Spinal cord (tissue), 10 donors: ENCODE data around the gene NAA38. TPM values are rescaled to one million over a fixed set of nuclear protein-coding genes. Genes with fewer than 3 reads are reported as not detected.

Experiments used
- DNase-seq, 6 donors: peaks; one replicate each; pipeline versions ENCODE4 v3.0.0 to v3.0.0-alpha.2; 2013 to 2015; ENCODE audit warnings: low spot score in 6 of 6, low read depth in 4 of 6
- H3K27ac ChIP-seq: one replicate; pipeline ENCODE4 v1.5.1; 2013; ENCODE audit warnings: low read depth, low read length, control low read depth
- H3K27me3 ChIP-seq: one replicate; pipeline ENCODE4 v1.6.1; 2013; ENCODE audit warnings: low read length; ENCODE audit not compliant: control insufficient read depth, insufficient read depth
- H3K36me3 ChIP-seq: one replicate; pipeline ENCODE4 v1.6.1; 2013; ENCODE audit warnings: low read length; ENCODE audit not compliant: control insufficient read depth, insufficient read depth
- H3K4me1 ChIP-seq: one replicate; pipeline ENCODE4 v1.6.1; 2013; ENCODE audit warnings: low read length; ENCODE audit not compliant: control insufficient read depth, insufficient read depth
- H3K4me3 ChIP-seq: one replicate; pipeline ENCODE4 v1.5.1; 2013; ENCODE audit warnings: low read depth, low read length, control low read depth
- H3K9me3 ChIP-seq: one replicate; pipeline ENCODE4 v1.6.1; 2013; ENCODE audit warnings: low read length; ENCODE audit not compliant: control insufficient read depth, insufficient read depth
- WGBS: methylation state at CpG from one replicate; pipeline ENCODE4 v1.1.5; 2013; ENCODE audit warnings: missing lambda C conversion rate; ENCODE audit not compliant: insufficient coverage; 5-methylcytosine and 5-hydroxymethylcytosine counted together
- polyA plus RNA-seq, 2 donors: library from polyadenylated mRNA; unstranded; fragments of 120-200 nt; gene quantifications; one replicate each; pipeline ENCODE4 v1.2.1, GENCODE V29; 2013; ENCODE audit not compliant: insufficient read length in 2 of 2
- total RNA-seq, 2 donors: library from RNA; depleted of rRNA in 1 of 2; stranded (reverse); fragments of 120-200 nt in 1 of 2; fragments of >200 nt in 1 of 2; gene quantifications; one replicate each; pipeline versions ENCODE4 v1.2.3 to v1.2.4, GENCODE V29; 2013 to 2014
- donor health status: healthy.

The NAA38 gene
- total and polyA plus RNA-seq, 4 donors = 46.4 to 167 (median 104) TPM

GRCh38 chr17:7849130-7849750 lies 8.1 kb downstream of the NAA38 start:
- no peaks in the 10 kb centered on the region for H3K9me3 ChIP-seq
- no peak overlapping the region for H3K4me3 ChIP-seq
- H3K27ac ChIP-seq = no peak overlapping the region
- H3K27me3 ChIP-seq = no peaks in the 10 kb centered on the region
- peaks cover 95% of the 10 kb centered on the region for H3K36me3 ChIP-seq
- DNase-seq = no peak
- peaks cover 33% of the 10 kb centered on the region for H3K4me1 ChIP-seq
- WGBS = 86% methylated on average over 28 of the region's 35 CpGs

GRCh38 chr17:7848739-7849129 lies 8.6 kb downstream of the NAA38 start:
- Histone ChIP-seq H3K27ac (no peak overlapping the region), H3K9me3 (no peaks in the 10 kb centered on the region), H3K4me3 (no peak overlapping the region), H3K27me3 (no peaks in the 10 kb centered on the region), H3K36me3 (peaks cover 90% of the 10 kb centered on the region), H3K4me1 (peaks cover 38% of the 10 kb centered on the region)
- WGBS = 86% methylated on average over 11 of the region's 21 CpGs
- no peak for DNase-seq

DNA sequence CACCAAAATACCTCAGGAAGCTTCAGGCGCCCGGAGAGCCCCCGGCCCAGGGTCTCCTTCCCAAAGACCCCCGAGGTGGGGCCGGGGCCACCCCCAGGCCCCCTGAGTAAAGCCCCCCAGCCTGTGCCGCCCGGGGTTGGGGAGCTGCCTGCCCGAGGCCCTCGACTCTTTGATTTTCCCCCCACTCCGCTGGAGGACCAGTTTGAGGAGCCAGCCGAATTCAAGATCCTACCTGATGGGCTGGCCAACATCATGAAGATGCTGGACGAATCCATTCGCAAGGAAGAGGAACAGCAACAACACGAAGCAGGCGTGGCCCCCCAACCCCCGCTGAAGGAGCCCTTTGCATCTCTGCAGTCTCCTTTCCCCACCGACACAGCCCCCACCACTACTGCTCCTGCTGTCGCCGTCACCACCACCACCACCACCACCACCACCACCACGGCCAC lies 9.2 kb downstream of the NAA38 start:
- peaks cover 89% of the 10 kb centered on the region for H3K36me3 ChIP-seq
- WGBS = 84% methylated on average over 13 of the region's 20 CpGs

GRCh38 chr17:7846765-7847661 lies 10.3 kb downstream of the NAA38 start:
- H3K27ac ChIP-seq = no peak overlapping the region
- no peak for DNase-seq

More for the DNA sequence above, 9.2 kb downstream of the NAA38 start:
- Histone ChIP-seq H3K4me1 (peaks cover 40% of the 10 kb centered on the region), H3K4me3 (no peak overlapping the region), H3K27ac (no peak overlapping the region), H3K9me3 (no peaks in the 10 kb centered on the region), H3K27me3 (no peaks in the 10 kb centered on the region)
- DNase-seq = no peak

GRCh38 chr17:7846063-7846735 lies 11.2 kb downstream of the NAA38 start:
- Histone ChIP-seq H3K27me3 (no peaks in the 10 kb centered on the region), H3K36me3 (peaks cover 69% of the 10 kb centered on the region), H3K4me1 (peaks cover 41% of the 10 kb centered on the region), H3K27ac (no peak overlapping the region), H3K4me3 (no peak overlapping the region), H3K9me3 (no peaks in the 10 kb centered on the region)
- no peak for DNase-seq
- WGBS = 92% methylated on average over 17 of the region's 22 CpGs

More at GRCh38 chr17:7846765-7847661, 10.3 kb downstream of the NAA38 start:
- Histone ChIP-seq H3K27me3 (no peaks in the 10 kb centered on the region), H3K4me3 (no peak overlapping the region), H3K9me3 (no peaks in the 10 kb centered on the region), H3K36me3 (peaks cover 77% of the 10 kb centered on the region), H3K4me1 (peaks cover 46% of the 10 kb centered on the region)
- WGBS = 90% methylated on average over 19 of the region's 34 CpGs

DNA sequence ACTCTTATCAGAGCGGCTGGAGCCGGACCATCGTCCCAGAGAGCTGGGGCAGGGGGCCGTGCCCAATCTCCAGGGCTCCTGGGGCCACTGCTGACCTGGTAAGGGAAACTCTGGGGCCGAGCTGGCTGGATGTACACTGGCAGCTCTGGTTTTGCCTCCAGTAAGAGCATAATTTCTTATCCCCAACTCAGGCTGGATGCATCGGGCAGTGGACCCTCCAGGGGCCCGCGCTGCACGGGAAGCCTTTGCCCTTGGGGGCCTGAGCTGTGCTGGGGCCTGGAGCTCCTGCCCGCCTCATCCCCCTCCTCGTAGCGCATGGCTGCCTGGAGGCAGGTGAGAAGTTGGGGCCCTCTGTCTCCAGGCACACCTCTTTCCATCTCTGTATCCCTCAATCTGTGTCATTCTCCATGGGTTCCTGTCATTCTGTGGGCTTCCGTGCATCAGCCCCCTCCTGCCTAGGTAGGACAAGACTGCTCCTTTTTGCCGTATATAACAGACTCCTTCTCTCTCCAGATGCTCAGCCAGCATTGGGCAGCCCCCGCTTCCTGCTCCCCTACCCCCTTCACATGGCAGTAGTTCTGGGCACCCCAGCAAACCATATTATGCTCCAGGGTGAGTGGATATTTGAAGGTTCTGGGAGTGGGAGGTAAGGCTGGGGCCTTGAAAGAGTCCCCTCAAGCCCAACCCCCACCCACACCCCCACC lies 11.8 kb downstream of the NAA38 start:
- 75% methylated on average over 10 of the region's 15 CpGs for WGBS
- H3K27ac ChIP-seq = peak overlapping the region; percentile 98
- H3K4me1 ChIP-seq = peaks cover 44% of the 10 kb centered on the region
- H3K9me3 ChIP-seq = no peaks in the 10 kb centered on the region
- H3K36me3 ChIP-seq = peaks cover 62% of the 10 kb centered on the region
- H3K27me3 ChIP-seq = no peaks in the 10 kb centered on the region
- DNase-seq = no peak
- H3K4me3 ChIP-seq = peak overlapping the region; percentile 92

DNA sequence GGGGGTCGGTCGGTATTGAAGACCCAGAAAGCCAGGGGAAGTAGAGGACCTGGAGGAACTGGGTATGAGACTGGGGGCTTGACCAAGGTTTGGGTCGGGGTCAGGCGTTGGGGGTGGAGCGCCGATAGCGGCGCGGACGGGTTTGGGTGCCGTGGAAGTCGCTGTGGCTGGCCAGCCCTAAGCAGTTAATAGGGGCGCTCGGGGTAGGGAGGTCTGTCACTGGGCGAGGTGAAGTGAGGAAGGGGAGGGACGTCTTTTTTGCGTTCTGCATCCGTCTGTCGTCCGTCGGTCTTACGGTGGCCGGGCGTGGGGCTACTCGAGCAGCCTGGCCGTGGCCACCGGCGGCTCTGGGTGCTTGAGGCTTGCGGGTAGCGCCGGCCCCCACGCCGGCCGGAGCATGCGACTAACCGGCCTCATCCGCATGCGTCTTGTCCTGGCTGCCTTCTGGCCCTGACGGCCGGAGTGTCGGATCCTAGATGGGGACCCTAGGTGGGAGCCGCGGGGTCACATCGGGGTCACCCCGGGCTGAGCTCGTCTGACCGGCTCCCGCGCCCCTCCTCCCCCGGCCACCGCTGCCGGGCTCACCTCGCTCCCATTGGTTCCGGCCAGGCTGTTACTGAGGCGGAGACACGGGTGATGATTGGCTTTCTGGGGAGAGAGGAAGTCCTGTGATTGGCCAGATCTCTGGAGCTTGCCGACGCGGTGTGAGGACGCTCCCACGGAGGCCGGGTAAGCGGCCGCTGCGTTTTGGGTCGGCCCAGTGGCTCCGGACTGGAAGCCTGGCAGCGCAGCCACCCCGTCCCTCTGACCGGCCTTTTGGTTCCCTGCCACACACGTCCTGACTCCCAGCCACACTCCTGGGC lies 12.8 kb downstream of the NAA38 start:
- no peaks in the 10 kb centered on the region for H3K9me3 ChIP-seq
- H3K36me3 ChIP-seq = peaks cover 52% of the 10 kb centered on the region
- peak in 4 of 6 donors; percentile 89 to 98 (median 94) for DNase-seq
- H3K4me1 ChIP-seq = peaks cover 48% of the 10 kb centered on the region
- 0% methylated on average over 71 of the region's 71 CpGs for WGBS
- H3K27ac ChIP-seq = peak overlapping the region; percentile 98
- peak overlapping the region; percentile 92 for H3K4me3 ChIP-seq
- no peaks in the 10 kb centered on the region for H3K27me3 ChIP-seq

DNA sequence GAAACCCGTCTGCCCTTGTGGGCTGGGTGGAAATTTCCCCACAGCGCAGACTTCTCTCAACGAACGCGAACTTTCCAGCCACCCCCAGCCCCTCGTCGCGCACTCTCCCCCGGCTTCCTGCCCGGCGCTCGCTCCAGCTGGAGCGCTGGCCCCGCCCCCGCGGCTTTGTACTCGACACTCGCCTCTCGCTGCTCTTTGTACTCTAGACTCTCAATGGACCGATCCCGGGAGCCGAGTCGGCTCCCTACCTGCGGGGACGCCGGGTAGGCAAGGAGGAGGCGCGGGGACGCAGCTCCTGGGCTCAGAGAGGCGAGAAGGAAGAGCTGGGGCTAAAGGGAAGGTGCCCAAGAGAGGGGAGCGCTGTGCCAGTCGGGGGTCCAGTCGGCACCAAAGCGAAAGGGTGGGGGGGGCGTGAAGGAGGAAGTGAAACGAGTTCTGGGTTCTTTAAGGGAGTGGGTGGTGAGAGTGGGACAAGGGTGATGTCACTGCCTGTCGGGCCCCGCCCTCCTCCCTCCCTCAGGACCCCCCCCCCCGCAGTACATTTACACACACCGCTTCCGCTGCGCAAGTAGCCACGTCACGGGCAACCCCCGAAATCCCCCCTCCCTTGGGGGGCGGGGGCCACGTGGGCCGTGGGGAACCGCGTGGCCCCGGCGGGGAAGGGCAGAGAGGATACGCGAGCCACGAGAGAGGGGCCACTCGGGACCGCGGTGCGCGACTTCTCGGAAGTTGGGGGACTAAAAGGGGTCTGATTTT lies 13.6 kb downstream of the NAA38 start:
- Histone ChIP-seq H3K4me1 (peaks cover 56% of the 10 kb centered on the region), H3K36me3 (peaks cover 44% of the 10 kb centered on the region), H3K27me3 (no peaks in the 10 kb centered on the region), H3K27ac (peak overlapping the region; percentile 98), H3K9me3 (no peaks in the 10 kb centered on the region), H3K4me3 (peak overlapping the region; percentile 92)
- WGBS = under 1% methylated on average over 47 of the region's 61 CpGs
- DNase-seq = peak in 3 of 6 donors; percentile 64 to 88 (median 75)
